ENCODE measurements around the gene NNMT.
"Not testable (repeated sequence)": the region's sequence is repeated elsewhere in the genome, so short reads cannot be mapped to it uniquely, and the experiment has no call there.

The NNMT gene

GRCh38 chr11:114314096-114314495 lies 17.9 kb downstream of the NNMT start:
- no peak for DNase-seq

GRCh38 chr11:114315749-114316368 lies 19.7 kb downstream of the NNMT start:
- no peak for DNase-seq

GRCh38 chr11:114316980-114317786 lies 21.0 kb downstream of the NNMT start:
- no peak for DNase-seq

GRCh38 chr11:114317787-114318137 lies 21.6 kb downstream of the NNMT start:
- DNase-seq: peak in 1 of 2 experiments; percentile 24

GRCh38 chr11:114318361-114318760 lies 22.2 kb downstream of the NNMT start:
- no peak for DNase-seq

DNA sequence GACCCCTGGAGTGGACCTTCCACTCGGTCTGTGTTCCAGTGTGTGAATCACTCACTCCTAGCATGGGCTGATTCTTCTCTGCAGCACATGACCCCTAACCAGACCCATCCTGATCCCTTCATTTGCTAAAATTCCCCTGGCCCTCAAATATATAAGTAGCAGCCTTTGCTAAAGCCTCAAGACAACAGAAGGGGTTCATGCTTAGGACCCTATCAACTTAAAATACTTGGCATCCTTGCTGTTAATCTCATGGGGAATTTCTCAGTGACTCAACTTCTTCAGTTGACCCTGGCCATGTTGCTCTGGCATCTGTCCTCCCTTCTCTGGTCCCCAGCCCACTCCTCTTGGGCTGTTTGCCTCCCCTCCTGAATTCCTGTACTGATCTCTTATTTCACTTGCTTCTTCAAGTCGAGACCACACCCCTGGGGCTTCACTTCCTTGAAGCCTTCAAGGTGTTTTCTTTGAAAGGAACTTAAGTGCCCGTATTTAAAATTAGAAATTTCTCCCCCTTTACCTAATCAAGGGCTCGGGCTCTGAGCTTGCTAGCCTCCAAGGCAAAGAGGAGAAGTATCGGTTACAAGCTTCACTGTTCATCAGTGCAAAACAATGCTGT lies 23.6 kb downstream of the NNMT start:
- DNase-seq: no peak

DNA sequence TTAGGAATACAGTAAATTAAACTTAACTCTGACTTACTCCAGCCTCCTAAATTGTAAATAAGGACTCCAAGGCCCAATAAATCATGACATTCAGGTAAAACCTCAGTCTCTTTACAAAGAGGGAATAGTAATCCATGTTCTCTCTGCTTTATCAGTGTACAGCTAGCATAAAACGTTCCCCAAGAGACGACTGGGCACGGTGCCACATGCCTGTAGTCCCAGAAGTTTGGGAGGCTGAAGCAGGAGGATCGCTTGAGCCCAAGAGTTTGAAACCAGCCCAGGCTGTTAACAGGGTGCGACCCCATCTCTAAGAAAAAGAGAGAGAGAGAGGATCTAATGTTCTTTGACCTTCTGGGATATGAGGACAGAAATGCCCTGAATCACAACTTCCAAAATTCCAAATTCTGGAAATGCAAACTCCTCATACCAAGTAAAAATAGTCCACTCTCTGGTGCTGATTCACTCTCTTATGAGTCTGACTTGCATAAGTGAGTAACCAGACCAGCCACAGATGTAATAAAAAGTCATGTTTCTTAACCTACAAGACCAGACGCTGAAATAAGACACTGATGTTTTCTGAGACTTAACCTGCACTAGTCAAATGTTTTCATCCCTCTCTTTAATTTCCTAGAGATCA lies 25.5 kb downstream of the NNMT start:
- no peak for DNase-seq

DNA sequence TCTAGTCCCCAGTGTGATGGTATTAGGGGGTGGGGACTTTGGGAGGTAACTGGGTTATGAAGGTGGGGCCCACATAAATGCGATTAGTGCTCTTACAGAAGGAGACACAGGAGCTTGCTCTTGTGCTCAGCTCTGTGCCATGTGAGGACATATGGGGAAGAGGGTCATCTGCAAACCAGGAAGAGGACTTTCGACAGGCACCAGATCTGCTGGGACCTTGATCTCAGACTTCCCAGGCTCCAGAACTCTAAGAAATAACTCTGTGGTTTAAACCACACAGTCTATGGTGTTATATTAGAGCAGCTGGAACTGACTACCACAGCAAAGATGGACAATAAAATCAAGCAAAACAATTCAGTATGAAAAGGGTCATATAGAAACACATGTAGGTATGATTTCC lies 26.7 kb downstream of the NNMT start:
- no peak for DNase-seq

GRCh38 chr11:114326151-114326550 lies 30.0 kb downstream of the NNMT start:
- no peak for DNase-seq

DNA sequence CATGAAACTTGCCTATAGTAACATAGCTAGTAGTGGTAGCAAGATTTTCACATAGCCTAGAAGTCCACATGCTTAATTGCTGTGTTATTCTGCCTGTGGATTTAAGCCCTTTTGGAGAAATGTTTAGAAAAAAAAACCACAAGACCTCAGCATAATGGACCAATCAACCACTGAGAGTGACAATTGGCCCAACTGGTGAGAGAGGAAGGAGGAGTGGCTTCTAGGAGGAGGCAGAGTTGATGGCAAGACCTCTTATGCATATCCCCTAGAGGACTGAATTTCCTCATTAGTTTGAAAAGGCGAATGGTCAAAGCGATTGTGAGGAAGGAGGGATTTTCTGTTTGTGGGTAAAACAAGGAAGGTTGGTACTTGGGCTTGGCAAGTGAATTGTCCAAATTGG lies 30.6 kb downstream of the NNMT start:
- no peak for DNase-seq

DNA sequence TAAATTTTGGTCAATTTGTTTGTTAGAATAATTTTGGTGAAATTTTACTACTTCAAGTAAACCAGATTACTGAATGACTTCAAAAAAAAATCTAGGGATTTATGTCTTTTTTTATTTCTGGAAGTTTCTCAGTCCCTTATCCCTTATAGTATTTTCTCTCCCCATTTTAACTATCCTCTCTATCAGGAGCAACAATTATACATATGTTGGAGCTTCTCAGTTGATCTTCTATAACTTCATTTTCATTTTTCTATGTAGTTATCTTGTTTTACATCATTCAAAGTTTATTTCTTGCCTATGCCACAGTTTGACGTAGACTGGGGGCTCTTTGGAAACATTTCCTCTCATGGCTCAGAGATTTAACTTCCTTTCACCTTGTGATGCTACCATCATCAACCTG lies 34.2 kb downstream of the NNMT start:
- DNase-seq: no peak

- DNase-seq: peak; percentile 8 to 74
These were observed 44.3 kb downstream of the NNMT start for GRCh38 chr11:114340311-114341131.

DNA sequence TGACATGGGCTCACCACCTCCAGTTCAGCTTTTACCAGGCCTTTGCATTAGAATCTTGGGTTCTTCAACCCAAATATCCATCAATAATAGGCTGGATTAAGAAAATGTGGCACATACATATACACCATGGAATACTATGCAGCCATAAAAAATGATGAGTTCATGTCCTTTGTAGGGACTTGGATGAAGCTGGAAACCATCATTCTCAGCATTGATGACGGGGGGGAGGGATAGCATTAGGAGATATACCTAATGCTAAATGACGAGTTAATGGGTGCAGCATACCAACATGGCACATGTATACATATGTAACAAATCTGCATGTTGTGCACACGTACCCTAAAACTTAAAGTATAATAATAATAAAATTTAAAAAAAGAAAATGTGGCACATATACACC lies 45.5 kb downstream of the NNMT start:
- DNase-seq: not testable (repeated sequence)

- no peak for DNase-seq
These were observed 46.3 kb downstream of the NNMT start for GRCh38 chr11:114342476-114342875.

GRCh38 chr11:114343020-114343419 lies 46.8 kb downstream of the NNMT start:
- no peak for DNase-seq

GRCh38 chr11:114343493-114343892 lies 47.3 kb downstream of the NNMT start:
- no peak for DNase-seq

DNA sequence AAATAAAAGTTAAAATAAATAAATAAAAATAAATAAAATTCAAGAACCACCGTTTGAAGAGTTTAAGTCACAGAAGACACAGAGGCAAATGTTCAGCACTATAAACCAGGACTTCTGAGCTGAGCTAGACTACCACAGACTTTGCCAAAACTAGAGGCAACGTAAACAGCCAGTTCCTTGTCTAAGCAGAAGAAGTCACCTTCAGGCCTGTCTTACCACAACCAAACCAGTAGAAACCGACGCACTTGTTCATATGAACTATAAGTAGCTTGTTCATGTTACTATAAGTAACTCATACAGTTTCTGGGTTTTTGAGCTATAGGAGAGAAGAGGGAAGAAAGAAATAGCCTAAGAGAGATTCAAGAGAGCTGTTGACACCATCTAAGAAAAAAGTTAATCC lies 48.3 kb downstream of the NNMT start:
- DNase-seq: no peak

DNA sequence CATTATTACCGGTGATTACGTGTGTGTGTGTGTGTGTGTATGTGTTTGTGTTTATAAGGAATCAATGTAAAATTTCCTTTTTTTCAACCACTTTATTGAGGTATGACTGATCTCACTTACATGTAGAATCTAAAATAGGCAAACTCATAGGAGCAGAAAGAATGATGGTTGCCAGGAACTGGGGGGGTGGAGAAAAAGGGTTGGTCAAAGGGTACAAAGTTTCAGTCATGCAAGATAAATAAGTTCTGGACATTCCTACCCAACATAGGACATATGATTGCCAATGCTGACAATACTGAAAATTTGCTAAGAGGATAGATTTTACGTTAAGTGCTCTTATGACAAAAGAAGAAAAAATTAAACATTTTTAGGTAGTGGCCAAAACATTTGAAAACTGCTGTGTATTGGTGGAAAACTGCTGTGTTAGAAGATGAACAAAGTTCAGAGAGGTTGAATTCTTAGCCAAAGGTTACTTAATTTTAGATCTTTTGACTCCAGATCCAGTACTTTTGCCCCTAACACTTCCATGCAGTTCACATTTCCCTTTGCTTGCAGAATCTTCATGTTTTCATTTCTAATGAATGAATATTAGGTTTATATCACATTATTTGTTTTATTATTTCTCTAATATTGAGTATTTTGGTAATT lies 49.5 kb downstream of the NNMT start:
- DNase-seq: no peak

DNA sequence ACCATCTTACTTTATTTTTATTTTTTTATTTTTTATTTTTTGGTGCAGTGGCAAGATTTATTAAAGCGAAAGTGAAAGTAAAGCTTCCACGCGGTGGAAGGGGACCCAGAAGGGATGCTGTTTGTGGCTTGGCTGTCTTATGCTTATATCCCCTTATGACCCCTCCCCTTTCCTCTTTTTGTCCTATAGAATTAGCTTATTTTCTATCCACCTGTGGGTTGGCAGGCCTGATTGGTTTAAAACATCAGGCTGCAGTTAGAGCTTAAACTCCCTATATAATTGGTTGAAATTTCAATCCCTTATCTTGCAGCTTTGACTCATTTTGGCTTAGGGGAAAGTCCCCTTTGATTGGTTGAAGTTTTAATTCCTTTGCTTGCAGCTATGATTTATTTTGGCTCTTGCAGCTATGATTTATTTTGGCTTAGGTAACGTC lies 50.5 kb downstream of the NNMT start:
- no peak for DNase-seq

DNA sequence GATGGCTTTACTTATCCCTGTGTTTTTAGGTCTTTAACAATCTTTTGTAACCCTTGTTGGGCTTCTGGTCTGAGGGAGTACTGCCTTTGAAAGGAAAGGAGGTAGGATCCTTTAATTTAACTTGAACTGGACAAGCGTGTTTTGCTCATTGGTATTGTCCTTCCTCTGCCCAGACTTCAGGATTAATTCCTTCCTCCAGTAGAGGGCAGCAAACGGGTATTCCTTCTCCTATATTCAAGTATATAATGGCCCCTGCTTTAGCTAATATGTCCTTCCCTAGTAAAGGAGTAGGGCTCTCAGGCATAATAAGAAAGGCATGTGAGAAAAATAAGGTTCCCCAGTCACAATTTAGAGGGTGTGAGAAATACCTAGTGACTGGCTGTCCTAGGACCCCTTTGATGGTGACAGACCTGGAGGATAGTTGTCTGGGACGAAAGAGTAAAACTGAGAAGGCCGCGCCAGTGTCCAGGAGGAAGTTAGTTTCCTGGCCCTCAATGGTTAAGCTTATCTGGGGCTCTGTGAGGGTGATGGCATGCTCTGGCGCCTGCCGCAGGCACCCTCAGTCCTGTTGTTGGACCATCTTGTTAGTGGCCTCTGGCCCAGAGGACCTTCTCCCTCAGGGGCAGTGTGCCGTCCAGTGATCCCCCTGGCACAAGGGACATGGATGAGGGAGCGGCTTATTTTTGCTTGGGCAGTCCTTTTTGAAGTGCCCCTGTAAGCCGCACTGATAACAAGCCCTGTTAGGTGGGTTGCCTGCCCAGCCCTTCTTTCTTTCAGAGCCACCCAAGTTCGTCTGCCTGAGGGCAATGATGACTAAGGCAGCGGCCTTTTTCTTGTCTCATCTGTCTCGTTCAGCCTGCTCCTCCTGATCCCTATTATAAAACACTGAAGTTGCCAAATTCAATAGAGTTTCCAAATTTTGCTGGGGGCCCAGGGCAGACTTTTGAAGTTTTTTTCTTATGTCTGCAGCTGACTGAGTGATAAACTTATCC lies 52.3 kb downstream of the NNMT start:
- peak; percentile 1 to 59 for DNase-seq

- no peak for DNase-seq
These were observed 53.8 kb downstream of the NNMT start for GRCh38 chr11:114350022-114350421.

Data from NCI-H524 (cell line).